ENCODE data around the gene ATXN1L.

Gene ATXN1L

GRCh38 chr16:71883168-71883848 is 37.5 kb downstream of the ATXN1L start:
- no peak for DNase-seq (ENCODE audit: low read depth, low spot score)
- peak overlapping the region; percentile 76 for H3K4me3 ChIP-seq (ENCODE audit: insufficient read length, low read depth)

GRCh38 chr16:71883849-71884638 is 38.3 kb downstream of the ATXN1L start, which contains the start of gene ZNF821:
ZNF821 (minus strand) TSS chr16:71884182; CDS start chr16:71879946, 4,236 bp downstream.
- H3K27me3 ChIP-seq (ENCODE audit: insufficient read depth, insufficient read length) = no peaks in the 10 kb centered on the region
- TF ChIP-seq SUZ12 (IDR thresholded peaks at IDR 0.05; ENCODE audit: extremely low read depth, insufficient read depth, insufficient read length) = no peak
- no peak for TF ChIP-seq ZNF274 (IDR thresholded peaks at IDR 0.05; ENCODE audit: low read depth, low read length)
- peak; percentile 40 for TF ChIP-seq YY1 (IDR thresholded peaks at IDR 0.05; ENCODE audit: insufficient read depth, insufficient read length)
- peak within 1 kb of the TSS; percentile 76 for H3K4me3 ChIP-seq (ENCODE audit: insufficient read length, low read depth)
- no peaks in the 10 kb centered on the region for H3K4me1 ChIP-seq (ENCODE audit: insufficient read depth, insufficient read length)
- no peaks in the 10 kb centered on the region for H3K9me3 ChIP-seq (ENCODE audit: insufficient read depth, low read length)
- H3K9ac ChIP-seq (ENCODE audit: insufficient read length, low read depth) = peak within 1 kb of the TSS; percentile 86
- peaks cover 13% of the 10 kb centered on the region for H3K36me3 ChIP-seq (ENCODE audit: insufficient read depth, insufficient read length, low read length)
- peak; percentile 77 for DNase-seq (ENCODE audit: low read depth, low spot score)

More at GRCh38 chr16:71883168-71883848, 37.5 kb downstream of the ATXN1L start:
- Histone ChIP-seq H3K9me3 (ENCODE audit: insufficient read depth, low read length) (no peaks in the 10 kb centered on the region), H3K36me3 (ENCODE audit: insufficient read depth, insufficient read length, low read length) (peaks cover 19% of the 10 kb centered on the region), H3K9ac (ENCODE audit: insufficient read length, low read depth) (peak overlapping the region; percentile 86), H3K27me3 (ENCODE audit: insufficient read depth, insufficient read length) (no peaks in the 10 kb centered on the region), H3K4me1 (ENCODE audit: insufficient read depth, insufficient read length) (no peaks in the 10 kb centered on the region)
- TF ChIP-seq YY1 (IDR thresholded peaks at IDR 0.05; ENCODE audit: insufficient read depth, insufficient read length) (no peak), ZNF274 (IDR thresholded peaks at IDR 0.05; ENCODE audit: low read depth, low read length) (no peak), SUZ12 (IDR thresholded peaks at IDR 0.05; ENCODE audit: extremely low read depth, insufficient read depth, insufficient read length) (no peak)

GRCh38 chr16:71885261-71885650 is 39.5 kb downstream of the ATXN1L start:
- Histone ChIP-seq H3K36me3 (ENCODE audit: insufficient read depth, insufficient read length, low read length) (peaks cover 3% of the 10 kb centered on the region), H3K9ac (ENCODE audit: insufficient read length, low read depth) (no peak overlapping the region), H3K27me3 (ENCODE audit: insufficient read depth, insufficient read length) (no peaks in the 10 kb centered on the region), H3K4me3 (ENCODE audit: insufficient read length, low read depth) (no peak overlapping the region), H3K4me1 (ENCODE audit: insufficient read depth, insufficient read length) (no peaks in the 10 kb centered on the region), H3K9me3 (ENCODE audit: insufficient read depth, low read length) (no peaks in the 10 kb centered on the region)
- no peak for DNase-seq (ENCODE audit: low read depth, low spot score)
- TF ChIP-seq SUZ12 (IDR thresholded peaks at IDR 0.05; ENCODE audit: extremely low read depth, insufficient read depth, insufficient read length) = no peak
- no peak for TF ChIP-seq ZNF274 (IDR thresholded peaks at IDR 0.05; ENCODE audit: low read depth, low read length)
- no peak for TF ChIP-seq YY1 (IDR thresholded peaks at IDR 0.05; ENCODE audit: insufficient read depth, insufficient read length)

GRCh38 chr16:71889147-71889546 is 43.4 kb downstream of the ATXN1L start:
- no peak overlapping the region for H3K9ac ChIP-seq (ENCODE audit: insufficient read length, low read depth)
- H3K27me3 ChIP-seq (ENCODE audit: insufficient read depth, insufficient read length) = no peaks in the 10 kb centered on the region
- no peaks in the 10 kb centered on the region for H3K36me3 ChIP-seq (ENCODE audit: insufficient read depth, insufficient read length, low read length)
- no peak for TF ChIP-seq SUZ12 (IDR thresholded peaks at IDR 0.05; ENCODE audit: extremely low read depth, insufficient read depth, insufficient read length)
- no peak for TF ChIP-seq ZNF274 (IDR thresholded peaks at IDR 0.05; ENCODE audit: low read depth, low read length)
- TF ChIP-seq YY1 (IDR thresholded peaks at IDR 0.05; ENCODE audit: insufficient read depth, insufficient read length) = no peak
- H3K4me1 ChIP-seq (ENCODE audit: insufficient read depth, insufficient read length) = peaks cover 2% of the 10 kb centered on the region
- no peak overlapping the region for H3K4me3 ChIP-seq (ENCODE audit: insufficient read length, low read depth)
- DNase-seq (ENCODE audit: low read depth, low spot score) = no peak
- H3K9me3 ChIP-seq (ENCODE audit: insufficient read depth, low read length) = no peaks in the 10 kb centered on the region

GRCh38 chr16:71893888-71894228 is 48.1 kb downstream of the ATXN1L start:
- H3K27me3 ChIP-seq (ENCODE audit: insufficient read depth, insufficient read length) = no peaks in the 10 kb centered on the region
- peaks cover 2% of the 10 kb centered on the region for H3K4me1 ChIP-seq (ENCODE audit: insufficient read depth, insufficient read length)
- no peak for DNase-seq (ENCODE audit: low read depth, low spot score)
- H3K9ac ChIP-seq (ENCODE audit: insufficient read length, low read depth) = no peak overlapping the region
- H3K36me3 ChIP-seq (ENCODE audit: insufficient read depth, insufficient read length, low read length) = peaks cover 10% of the 10 kb centered on the region
- H3K4me3 ChIP-seq (ENCODE audit: insufficient read length, low read depth) = peak overlapping the region; percentile 95
- no peak for TF ChIP-seq SUZ12 (IDR thresholded peaks at IDR 0.05; ENCODE audit: extremely low read depth, insufficient read depth, insufficient read length)
- TF ChIP-seq YY1 (IDR thresholded peaks at IDR 0.05; ENCODE audit: insufficient read depth, insufficient read length) = no peak
- no peak for TF ChIP-seq ZNF274 (IDR thresholded peaks at IDR 0.05; ENCODE audit: low read depth, low read length)
- H3K9me3 ChIP-seq (ENCODE audit: insufficient read depth, low read length) = no peaks in the 10 kb centered on the region

GRCh38 chr16:71894229-71894920 is 48.6 kb downstream of the ATXN1L start:
- Histone ChIP-seq H3K4me3 (ENCODE audit: insufficient read length, low read depth) (peak overlapping the region; percentile 95), H3K4me1 (ENCODE audit: insufficient read depth, insufficient read length) (peaks cover 2% of the 10 kb centered on the region), H3K36me3 (ENCODE audit: insufficient read depth, insufficient read length, low read length) (peaks cover 14% of the 10 kb centered on the region), H3K9ac (ENCODE audit: insufficient read length, low read depth) (peak overlapping the region; percentile 98), H3K9me3 (ENCODE audit: insufficient read depth, low read length) (no peaks in the 10 kb centered on the region), H3K27me3 (ENCODE audit: insufficient read depth, insufficient read length) (no peaks in the 10 kb centered on the region)
- TF ChIP-seq YY1 (IDR thresholded peaks at IDR 0.05; ENCODE audit: insufficient read depth, insufficient read length) (no peak), SUZ12 (IDR thresholded peaks at IDR 0.05; ENCODE audit: extremely low read depth, insufficient read depth, insufficient read length) (no peak), ZNF274 (IDR thresholded peaks at IDR 0.05; ENCODE audit: low read depth, low read length) (no peak)
- peak; percentile 58 for DNase-seq (ENCODE audit: low read depth, low spot score)
